NT2/D1 (cell line): ENCODE data around the gene TRIM67.

Source experiments
- SUZ12 ChIP-seq: IDR thresholded peaks from 2 replicates; pipeline ENCODE4 v1.6.1; 2011; ENCODE audit not compliant: insufficient read length, insufficient read depth; ENCODE audit errors: extremely low read depth
- ZNF274 ChIP-seq: IDR thresholded peaks from 2 replicates; pipeline ENCODE4 v1.6.1; 2011; ENCODE audit warnings: mild to moderate bottlenecking, low read depth, low read length

DNA sequence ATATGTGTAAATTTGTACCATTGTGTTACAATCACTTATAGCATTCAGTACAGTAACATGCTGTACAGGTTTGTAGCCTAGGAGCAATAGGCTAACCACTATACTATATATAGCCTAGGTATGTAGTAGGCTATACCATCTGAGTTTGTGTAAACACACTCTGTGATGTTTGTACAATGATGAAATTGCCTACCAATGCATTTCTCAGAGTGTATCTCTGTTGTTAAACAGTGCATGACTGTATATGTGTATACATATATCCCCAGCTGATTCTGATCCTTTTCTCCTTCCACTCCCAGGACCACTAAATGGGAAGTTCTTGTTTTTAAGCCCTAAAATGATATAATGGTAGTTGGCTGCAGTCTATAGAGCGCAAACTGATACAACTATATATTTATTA, 86.9 kb downstream of the TRIM67 start:
- TF ChIP-seq SUZ12 (no peak), ZNF274 (no peak)
